Peyer's patch (tissue), 4 donors: ENCODE data around the gene PDE5A.
"Not testable (repeated sequence)": the region's sequence is repeated elsewhere in the genome, so short reads cannot be mapped to it uniquely, and the experiment has no call there.

Experiments used
- POLR2A ChIP-seq, 2 donors: fragments of 450-650 bp; IDR thresholded peaks; one replicate each; pipeline ENCODE4 v1.5.1; 2017; ENCODE audit warnings: antibody characterized with exemption in 2 of 2, mild to moderate bottlenecking in 2 of 2, moderate library complexity in 2 of 2
- TF ChIP-seq, protein P1 (sequence below), 6 experiments: fragments of 450-650 bp in 4 of 6; fragments of 200-600 bp in 2 of 6; sonication (generic) in 1 of 6; IDR thresholded peaks; one replicate each; pipeline ENCODE4 v1.5.1; 2017 to 2019; ENCODE audit warnings: antibody characterized with exemption in 6 of 6, mild to moderate bottlenecking in 3 of 6, moderate library complexity in 1 of 6

DNA sequence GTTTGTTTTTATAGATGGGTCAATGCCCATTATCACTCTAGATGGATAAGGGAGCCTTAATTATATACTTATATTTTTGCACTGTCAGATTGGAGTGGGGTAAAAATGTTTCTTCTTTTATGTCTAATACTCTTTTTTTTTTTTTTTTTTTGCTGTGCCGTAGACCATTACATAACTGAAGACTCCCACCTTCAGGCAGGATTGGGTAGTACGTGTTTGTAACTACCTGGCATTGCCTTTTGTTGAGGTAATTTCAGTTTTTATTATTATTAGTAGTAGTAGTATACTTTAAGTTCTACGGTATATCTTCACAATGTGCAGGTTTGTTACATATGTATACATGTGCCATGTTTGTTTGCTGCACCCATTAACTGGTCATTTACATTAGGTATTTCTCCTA, 165.9 kb downstream of the PDE5A start:
- TF ChIP-seq POLR2A (IDR thresholded peaks at IDR 0.05): not testable (repeated sequence)
- TF ChIP-seq, protein P1, sequence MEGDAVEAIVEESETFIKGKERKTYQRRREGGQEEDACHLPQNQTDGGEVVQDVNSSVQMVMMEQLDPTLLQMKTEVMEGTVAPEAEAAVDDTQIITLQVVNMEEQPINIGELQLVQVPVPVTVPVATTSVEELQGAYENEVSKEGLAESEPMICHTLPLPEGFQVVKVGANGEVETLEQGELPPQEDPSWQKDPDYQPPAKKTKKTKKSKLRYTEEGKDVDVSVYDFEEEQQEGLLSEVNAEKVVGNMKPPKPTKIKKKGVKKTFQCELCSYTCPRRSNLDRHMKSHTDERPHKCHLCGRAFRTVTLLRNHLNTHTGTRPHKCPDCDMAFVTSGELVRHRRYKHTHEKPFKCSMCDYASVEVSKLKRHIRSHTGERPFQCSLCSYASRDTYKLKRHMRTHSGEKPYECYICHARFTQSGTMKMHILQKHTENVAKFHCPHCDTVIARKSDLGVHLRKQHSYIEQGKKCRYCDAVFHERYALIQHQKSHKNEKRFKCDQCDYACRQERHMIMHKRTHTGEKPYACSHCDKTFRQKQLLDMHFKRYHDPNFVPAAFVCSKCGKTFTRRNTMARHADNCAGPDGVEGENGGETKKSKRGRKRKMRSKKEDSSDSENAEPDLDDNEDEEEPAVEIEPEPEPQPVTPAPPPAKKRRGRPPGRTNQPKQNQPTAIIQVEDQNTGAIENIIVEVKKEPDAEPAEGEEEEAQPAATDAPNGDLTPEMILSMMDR (IDR thresholded peaks at IDR 0.05): not testable (repeated sequence)
